Activated T-helper 1 cell treated with anti-CD3 and anti-CD28 coated beads, Interleukin-12 subunit alpha, Interleukin-12 subunit beta, Interleukin-2, Interleukin-4 antibody, amounts not matched to agents 30 ng/mL and 10 ng/mL and 1 ng/mL, durations not matched to agents 14 hours and 24 hours and 36 hours (primary cell): ENCODE measurements around the gene FOXD2. TPM values are rescaled to one million over a fixed set of nuclear protein-coding genes. Genes with fewer than 3 reads are reported as not detected.

Source experiments
- DNase-seq: peaks from one replicate; pipeline ENCODE4 v3.0.0; 2021; ENCODE audit warnings: low spot score
- H3K27ac Mint-ChIP-seq: one replicate; pipeline ENCODE4 v1.8.0; 2021; ENCODE audit warnings: mild to moderate bottlenecking, mixed read lengths
- H3K27me3 Mint-ChIP-seq: one replicate; pipeline ENCODE4 v1.8.0; 2022; ENCODE audit warnings: mild to moderate bottlenecking, moderate library complexity, mixed read lengths; ENCODE audit not compliant: insufficient read depth
- H3K36me3 Mint-ChIP-seq: one replicate; pipeline ENCODE4 v1.8.0; 2021; ENCODE audit warnings: low read depth, mixed read lengths
- H3K4me1 Mint-ChIP-seq: one replicate; pipeline ENCODE4 v1.8.0; 2021; ENCODE audit warnings: low read depth, mixed read lengths
- H3K4me3 Mint-ChIP-seq: one replicate; pipeline ENCODE4 v1.8.0; 2021; ENCODE audit warnings: mild to moderate bottlenecking, moderate library complexity, mixed read lengths
- H3K9me3 Mint-ChIP-seq: one replicate; pipeline ENCODE4 v1.8.0; 2021; ENCODE audit warnings: mixed read lengths
- intact Hi-C: fragments of 100-400 bp; cut with micrococcal nuclease; formaldehyde crosslinking; loops from one replicate; pipeline ENCODE4 v1.15.1; 2024
- total RNA-seq: library from RNA; stranded (reverse); gene quantifications from 2 replicates; pipeline ENCODE4 v1.2.3, GENCODE V29; 2022

The FOXD2 gene
- total RNA-seq, 1 donor from 2014 or later: 0.21 TPM

DNA sequence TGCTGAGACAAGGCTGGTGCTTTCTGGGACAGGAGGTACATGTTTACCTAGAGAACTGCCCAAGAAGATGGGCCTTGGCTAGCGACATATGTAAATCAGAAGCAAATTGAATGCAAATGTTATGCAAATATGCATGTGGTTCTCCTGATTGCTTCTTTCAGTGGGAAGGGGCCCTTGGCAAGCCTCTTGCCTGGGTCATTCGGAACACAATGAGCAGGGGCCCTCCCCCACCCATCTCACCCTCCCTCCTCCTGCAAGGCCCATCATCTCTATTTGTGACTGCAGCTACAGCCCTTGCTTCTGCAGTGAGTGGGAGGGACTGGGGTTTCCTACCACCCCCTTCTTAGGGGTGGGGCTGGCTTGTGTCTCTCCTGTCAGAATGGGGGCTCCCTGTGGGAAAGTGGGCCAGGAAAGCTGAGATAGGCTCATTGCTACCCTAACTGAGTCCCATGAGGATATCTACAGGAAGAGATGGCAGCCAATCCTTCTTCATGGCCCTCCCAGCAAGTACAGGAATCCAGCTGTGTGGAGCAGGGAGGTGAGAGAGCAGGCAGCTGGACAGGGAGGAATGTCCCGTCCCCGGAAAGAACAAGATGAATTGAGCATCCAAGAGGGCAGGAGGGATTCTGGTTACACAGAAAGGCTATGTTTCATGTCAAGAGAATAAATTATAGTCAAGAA, 31.0 kb downstream of the FOXD2 start:
- H3K4me3 Mint-ChIP-seq: no peak overlapping the region
- no peak for DNase-seq
- H3K27ac Mint-ChIP-seq: no peak overlapping the region
- no peaks in the 10 kb centered on the region for H3K4me1 Mint-ChIP-seq
- intact Hi-C loops: no loop called here
- no peaks in the 10 kb centered on the region for H3K9me3 Mint-ChIP-seq
- H3K36me3 Mint-ChIP-seq: no peaks in the 10 kb centered on the region
- H3K27me3 Mint-ChIP-seq: peaks cover 5% of the 10 kb centered on the region

DNA sequence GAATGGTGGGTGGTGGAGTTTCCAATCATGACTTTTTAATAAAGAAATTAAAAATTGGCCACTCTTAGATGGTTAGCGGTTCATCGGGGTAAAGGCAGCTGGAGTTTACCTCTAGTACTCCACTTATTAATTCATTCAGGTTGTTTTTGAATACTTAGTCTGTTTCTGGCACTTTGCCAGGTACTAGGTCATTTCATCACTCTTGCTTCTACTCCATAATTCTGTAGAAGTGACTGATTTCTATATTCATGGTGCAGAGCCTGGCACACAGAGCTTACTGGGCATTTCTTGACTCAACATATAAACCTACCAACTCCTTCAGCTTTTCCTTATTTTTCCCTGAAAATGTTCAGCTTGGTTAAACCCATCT, 31.5 kb downstream of the FOXD2 start:
- Mint-ChIP-seq H3K27me3 (peaks cover 5% of the 10 kb centered on the region), H3K4me1 (no peaks in the 10 kb centered on the region), H3K9me3 (no peaks in the 10 kb centered on the region), H3K27ac (no peak overlapping the region), H3K36me3 (no peaks in the 10 kb centered on the region), H3K4me3 (no peak overlapping the region)
- intact Hi-C loops: no loop called here
- DNase-seq: no peak

DNA sequence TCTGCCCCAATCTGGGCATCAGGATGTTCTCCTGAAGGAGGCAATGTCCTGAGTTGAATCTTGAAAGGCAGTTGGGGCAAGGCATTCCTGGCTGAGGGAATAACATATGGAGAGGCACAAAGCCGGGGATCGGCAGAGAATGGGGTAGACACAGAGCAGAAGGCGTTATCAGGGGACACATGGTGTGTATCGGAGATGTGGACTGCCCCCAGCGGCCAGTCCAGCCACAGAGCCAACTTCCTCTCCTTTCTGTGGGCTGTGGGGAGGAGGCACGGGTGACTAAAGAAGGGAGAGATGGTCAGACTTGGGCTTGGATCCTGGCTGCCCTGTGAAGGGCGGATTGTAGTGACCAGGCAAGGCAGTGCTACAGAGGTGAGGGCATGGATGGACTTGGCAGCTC, 32.1 kb downstream of the FOXD2 start:
- Mint-ChIP-seq H3K27ac (no peak overlapping the region), H3K4me3 (no peak overlapping the region), H3K9me3 (no peaks in the 10 kb centered on the region), H3K27me3 (peaks cover 5% of the 10 kb centered on the region), H3K36me3 (no peaks in the 10 kb centered on the region), H3K4me1 (no peaks in the 10 kb centered on the region)
- intact Hi-C loops: no loop called here
- no peak for DNase-seq

DNA sequence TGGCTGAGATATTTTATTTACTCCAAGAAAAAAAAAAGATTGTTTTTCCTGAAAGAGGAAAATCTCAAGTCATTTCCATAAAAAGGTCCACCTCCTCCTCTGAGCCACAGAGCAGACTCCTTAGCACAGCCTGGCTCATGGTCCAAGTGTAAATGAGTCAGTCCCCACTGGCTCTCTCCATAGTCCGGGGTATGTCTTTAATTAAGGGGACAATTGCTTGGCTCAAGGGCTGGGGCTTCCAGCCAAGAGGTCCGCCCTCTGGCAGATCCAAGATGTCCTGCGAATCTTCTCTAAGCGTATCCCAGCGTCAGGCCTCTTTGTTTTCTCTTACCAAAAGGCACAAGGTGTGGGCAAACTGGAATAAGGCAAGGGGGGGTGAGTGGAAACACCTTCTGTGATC, 33.3 kb downstream of the FOXD2 start:
- intact Hi-C loops: no loop called here

DNA sequence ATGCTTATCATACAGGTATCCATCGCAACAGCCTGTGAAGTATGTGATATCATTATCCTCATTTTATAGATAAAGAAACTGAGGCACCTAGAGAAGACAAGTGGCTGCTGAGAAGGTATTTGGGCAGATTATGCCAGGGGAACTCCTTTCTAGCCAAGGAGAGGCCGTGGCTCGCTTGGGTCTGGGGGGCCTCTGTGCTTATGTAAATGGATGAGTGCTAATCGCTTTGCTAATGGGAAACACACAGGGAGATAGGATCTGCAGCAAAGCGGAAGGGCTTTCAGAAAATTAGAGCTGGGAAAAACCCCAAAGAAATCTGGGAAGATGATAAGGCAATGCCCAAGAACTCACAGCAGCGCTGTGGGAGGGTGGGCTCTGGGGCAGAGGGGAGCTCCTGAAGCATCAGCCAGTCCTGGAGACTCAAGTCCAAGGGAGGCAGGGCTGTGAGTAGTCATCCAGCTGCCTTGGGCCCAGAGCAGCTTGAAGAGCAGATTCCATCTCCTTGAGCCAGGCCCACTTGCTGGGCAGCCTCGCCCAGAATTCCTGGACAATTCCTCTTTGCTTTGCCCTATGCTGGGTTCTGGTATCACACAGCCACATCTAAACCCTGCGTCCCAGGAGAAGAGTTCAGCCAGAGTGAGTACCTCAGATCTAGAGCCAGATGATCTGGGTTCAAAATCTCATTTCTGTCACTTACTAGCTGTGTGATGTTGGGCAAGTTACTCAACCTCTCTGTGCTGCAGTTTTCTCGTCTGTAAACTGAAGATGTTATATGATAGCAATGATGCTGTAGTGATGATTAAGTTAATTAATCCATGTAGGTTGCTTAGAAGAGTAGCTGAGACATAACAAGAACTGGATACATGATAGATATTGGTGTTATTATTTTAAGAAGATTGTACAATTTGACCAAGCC, 36.7 kb downstream of the FOXD2 start:
- Mint-ChIP-seq H3K4me1 (no peaks in the 10 kb centered on the region), H3K4me3 (no peak overlapping the region), H3K27me3 (peaks cover 11% of the 10 kb centered on the region), H3K9me3 (no peaks in the 10 kb centered on the region), H3K27ac (no peak overlapping the region), H3K36me3 (no peaks in the 10 kb centered on the region)
- no peak for DNase-seq
- intact Hi-C loops: no loop called here

More for the DNA sequence above, 33.3 kb downstream of the FOXD2 start:
- Mint-ChIP-seq H3K9me3 (no peaks in the 10 kb centered on the region), H3K36me3 (no peaks in the 10 kb centered on the region), H3K4me3 (no peak overlapping the region), H3K27me3 (peaks cover 5% of the 10 kb centered on the region), H3K4me1 (no peaks in the 10 kb centered on the region), H3K27ac (no peak overlapping the region)
- no peak for DNase-seq

DNA sequence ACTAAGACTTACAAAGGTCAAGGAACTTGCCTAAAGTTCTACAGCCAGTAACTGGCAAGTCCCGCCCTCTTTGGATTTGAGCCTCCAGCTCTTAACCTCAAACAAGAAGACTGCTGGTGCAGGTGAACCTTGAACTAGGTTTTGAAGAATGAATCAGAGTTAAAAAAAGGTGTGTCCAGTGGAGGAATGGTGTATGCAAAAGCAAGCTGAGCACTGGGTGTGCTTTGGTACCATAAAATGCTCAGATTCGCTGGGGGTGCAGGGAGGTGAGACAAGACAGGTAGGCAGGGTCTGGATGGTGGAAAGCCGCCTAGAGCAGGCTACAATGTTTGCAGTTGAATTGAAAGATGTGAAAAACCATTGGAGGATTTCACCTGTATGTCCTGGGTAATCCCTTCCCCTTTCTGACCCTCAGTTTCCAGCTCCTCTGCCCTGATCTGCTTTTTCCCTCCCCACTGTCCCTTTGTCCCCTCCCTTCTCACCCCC, 39.8 kb downstream of the FOXD2 start:
- no peaks in the 10 kb centered on the region for H3K36me3 Mint-ChIP-seq
- H3K27me3 Mint-ChIP-seq: peaks cover 8% of the 10 kb centered on the region
- DNase-seq: no peak
- intact Hi-C loops: no loop called here
- no peak overlapping the region for H3K27ac Mint-ChIP-seq
- no peaks in the 10 kb centered on the region for H3K9me3 Mint-ChIP-seq
- H3K4me3 Mint-ChIP-seq: no peak overlapping the region
- no peaks in the 10 kb centered on the region for H3K4me1 Mint-ChIP-seq

DNA sequence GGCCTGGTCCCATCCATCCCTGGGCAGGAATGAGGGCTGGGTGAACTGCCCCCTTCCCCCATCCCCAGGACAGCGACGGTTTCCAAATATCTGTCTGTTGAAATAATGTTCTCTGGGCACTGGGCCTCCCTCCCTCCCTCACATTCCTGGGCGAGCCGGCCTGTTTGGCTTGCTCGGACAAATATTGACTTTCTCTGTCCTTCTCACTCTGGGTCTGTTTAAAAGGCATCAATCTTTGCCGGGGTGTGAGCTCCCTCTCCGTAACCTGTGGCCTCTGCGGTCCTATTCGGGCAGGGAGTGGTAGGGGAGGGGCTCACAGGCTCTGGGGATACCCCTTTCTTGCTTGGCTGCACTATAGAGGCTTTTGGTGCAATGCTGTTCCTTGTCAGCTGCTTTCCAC, 40.2 kb downstream of the FOXD2 start:
- no peaks in the 10 kb centered on the region for H3K4me1 Mint-ChIP-seq
- no peak for DNase-seq
- peaks cover 8% of the 10 kb centered on the region for H3K27me3 Mint-ChIP-seq
- intact Hi-C loops: no loop called here
- no peak overlapping the region for H3K27ac Mint-ChIP-seq
- no peaks in the 10 kb centered on the region for H3K9me3 Mint-ChIP-seq
- H3K4me3 Mint-ChIP-seq: no peak overlapping the region
- H3K36me3 Mint-ChIP-seq: no peaks in the 10 kb centered on the region

DNA sequence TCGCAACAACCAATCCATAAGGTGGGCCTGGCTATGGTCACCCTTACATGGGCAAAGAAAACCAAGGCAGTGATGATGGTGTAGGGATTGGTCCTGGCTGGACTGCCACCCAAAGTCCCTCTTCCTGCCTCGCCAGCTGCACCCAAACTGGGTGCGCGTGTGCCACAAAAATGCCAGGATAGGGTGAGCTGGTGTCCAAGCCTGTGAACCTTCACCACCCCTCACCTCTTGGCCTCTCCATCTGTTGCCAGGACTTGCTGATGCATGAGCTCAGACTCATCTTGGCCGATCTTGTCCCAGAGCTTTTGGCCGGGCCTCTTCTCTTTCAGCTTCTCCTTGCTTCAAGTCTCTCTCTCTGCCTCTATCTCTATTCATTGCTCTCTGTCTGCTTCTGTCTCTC, 41.8 kb downstream of the FOXD2 start:
- H3K9me3 Mint-ChIP-seq: no peaks in the 10 kb centered on the region
- DNase-seq: no peak
- H3K4me1 Mint-ChIP-seq: no peaks in the 10 kb centered on the region

DNA sequence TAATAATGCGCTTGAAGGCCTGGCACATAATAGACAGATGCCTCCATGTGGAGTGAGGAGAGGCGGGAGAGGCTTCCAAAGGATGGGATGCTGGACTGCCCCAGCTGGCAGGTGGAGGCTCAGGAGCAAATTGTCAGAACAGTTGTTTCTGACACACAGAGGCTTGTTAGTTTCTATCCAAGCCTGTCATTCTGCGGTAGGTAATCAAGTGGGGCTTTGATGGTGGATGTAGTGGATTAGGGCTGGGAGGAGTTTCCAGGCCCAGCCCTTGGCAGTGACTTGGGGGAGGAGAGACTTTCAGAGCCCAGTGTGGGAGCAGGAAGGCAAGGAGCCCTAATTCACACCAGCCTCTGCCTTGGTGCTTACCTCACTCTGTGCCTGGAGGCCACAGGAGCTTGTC, 44.1 kb downstream of the FOXD2 start:
- no peaks in the 10 kb centered on the region for H3K4me1 Mint-ChIP-seq
- no peak for DNase-seq
- peaks cover 10% of the 10 kb centered on the region for H3K27me3 Mint-ChIP-seq
- H3K27ac Mint-ChIP-seq: no peak overlapping the region
- intact Hi-C loops: no loop called here
- no peak overlapping the region for H3K4me3 Mint-ChIP-seq
- no peaks in the 10 kb centered on the region for H3K9me3 Mint-ChIP-seq
- H3K36me3 Mint-ChIP-seq: no peaks in the 10 kb centered on the region

More for the DNA sequence above, 41.8 kb downstream of the FOXD2 start:
- intact Hi-C loops: no loop called here
- no peak overlapping the region for H3K27ac Mint-ChIP-seq
- no peaks in the 10 kb centered on the region for H3K36me3 Mint-ChIP-seq
- no peak overlapping the region for H3K4me3 Mint-ChIP-seq
- peaks cover 10% of the 10 kb centered on the region for H3K27me3 Mint-ChIP-seq

DNA sequence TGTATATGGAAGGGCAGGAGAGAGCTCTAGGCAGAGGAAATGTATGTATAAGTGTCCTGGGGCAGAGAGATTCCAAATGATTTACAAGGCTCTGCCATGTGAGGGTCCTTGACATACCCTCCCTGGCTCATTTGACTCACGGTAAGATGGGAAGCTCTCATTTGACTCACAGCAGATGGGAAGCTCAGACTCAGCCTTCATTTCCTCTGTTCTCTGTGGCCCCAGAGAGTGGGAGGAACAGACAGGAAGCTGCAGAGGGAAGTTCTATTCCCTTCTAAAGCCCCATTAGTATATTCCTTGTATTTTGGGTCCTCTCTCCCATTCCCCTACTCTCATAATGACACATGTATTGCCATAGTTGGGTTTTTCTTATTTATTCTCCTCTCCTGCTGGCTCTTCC, 44.9 kb downstream of the FOXD2 start:
- intact Hi-C loops: no loop called here
- Mint-ChIP-seq H3K4me1 (no peaks in the 10 kb centered on the region), H3K9me3 (no peaks in the 10 kb centered on the region), H3K36me3 (no peaks in the 10 kb centered on the region), H3K4me3 (no peak overlapping the region), H3K27ac (no peak overlapping the region), H3K27me3 (peaks cover 9% of the 10 kb centered on the region)
- DNase-seq: no peak

DNA sequence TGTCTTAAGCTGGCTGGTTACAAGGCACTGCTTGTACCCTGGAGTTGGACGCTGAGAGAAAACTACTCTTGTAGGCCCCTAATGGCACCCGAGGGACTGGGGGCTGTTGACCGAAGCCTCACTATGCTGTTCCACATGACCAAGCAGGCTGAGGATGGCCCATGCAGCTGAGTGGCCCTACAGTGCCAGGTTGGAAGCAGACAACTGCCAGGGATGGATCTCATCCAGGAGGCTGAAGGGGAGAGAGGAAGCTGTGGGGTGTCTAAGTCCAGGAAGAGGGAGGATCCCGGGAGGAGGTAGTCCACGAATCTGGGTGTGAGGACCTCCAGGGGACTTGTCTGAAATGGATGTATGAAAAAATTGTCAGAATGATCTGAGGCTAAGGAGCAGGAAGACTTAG, 45.8 kb downstream of the FOXD2 start:
- no peak for DNase-seq
- no peaks in the 10 kb centered on the region for H3K4me1 Mint-ChIP-seq
- H3K4me3 Mint-ChIP-seq: no peak overlapping the region
- intact Hi-C loops: no loop called here
- H3K27ac Mint-ChIP-seq: no peak overlapping the region
- H3K27me3 Mint-ChIP-seq: peaks cover 7% of the 10 kb centered on the region
- no peaks in the 10 kb centered on the region for H3K36me3 Mint-ChIP-seq
- H3K9me3 Mint-ChIP-seq: no peaks in the 10 kb centered on the region

DNA sequence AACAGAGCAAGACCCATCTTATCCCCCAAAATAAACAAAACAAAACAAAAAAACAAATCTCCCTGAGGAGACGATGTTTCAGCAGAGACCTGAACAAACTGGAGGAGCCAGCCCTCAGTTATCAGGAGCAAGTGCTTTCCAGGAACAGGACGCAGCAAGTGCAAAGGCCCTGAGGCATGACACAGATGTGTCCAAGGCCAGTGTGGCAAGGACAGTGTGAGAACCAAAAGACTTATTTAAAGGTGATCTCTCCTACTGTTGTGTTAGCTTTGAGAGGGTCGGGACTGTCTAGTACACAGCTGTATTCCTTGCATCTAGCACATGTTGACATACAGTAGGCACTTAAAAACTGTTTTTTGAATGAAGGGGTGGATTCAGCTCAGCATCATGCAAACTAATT, 48.0 kb downstream of the FOXD2 start:
- Mint-ChIP-seq H3K27me3 (peaks cover 7% of the 10 kb centered on the region), H3K36me3 (no peaks in the 10 kb centered on the region), H3K27ac (no peak overlapping the region), H3K9me3 (no peaks in the 10 kb centered on the region), H3K4me3 (no peak overlapping the region), H3K4me1 (no peaks in the 10 kb centered on the region)
- intact Hi-C loops: no loop called here
- no peak for DNase-seq

DNA sequence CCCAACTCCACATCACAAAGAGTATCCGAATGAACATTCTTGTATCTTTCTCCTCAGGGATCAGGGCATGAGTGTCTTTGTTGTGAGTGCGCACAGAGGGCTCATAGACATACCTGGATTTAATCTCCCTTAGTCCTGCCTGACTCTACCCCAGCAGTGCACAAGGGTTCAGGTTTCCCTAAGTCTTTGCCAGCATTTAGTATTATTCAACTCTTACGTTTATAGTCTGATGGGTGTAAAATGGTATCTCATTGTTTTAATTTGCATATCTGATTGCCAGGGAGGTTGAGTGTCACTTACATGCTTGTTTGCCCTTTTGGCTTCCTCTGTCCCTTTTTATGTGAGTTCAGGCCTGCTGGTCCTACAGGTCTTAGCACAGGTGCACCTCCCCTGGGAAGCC, 49.5 kb downstream of the FOXD2 start:
- H3K9me3 Mint-ChIP-seq: no peaks in the 10 kb centered on the region
- no peak overlapping the region for H3K4me3 Mint-ChIP-seq
- H3K36me3 Mint-ChIP-seq: no peaks in the 10 kb centered on the region
- peaks cover 5% of the 10 kb centered on the region for H3K27me3 Mint-ChIP-seq
- intact Hi-C loops: no loop called here
- no peak for DNase-seq
- H3K4me1 Mint-ChIP-seq: no peaks in the 10 kb centered on the region
- no peak overlapping the region for H3K27ac Mint-ChIP-seq
